ENCODE measurements around the gene FSD1L.

FSD1L gene

DNA sequence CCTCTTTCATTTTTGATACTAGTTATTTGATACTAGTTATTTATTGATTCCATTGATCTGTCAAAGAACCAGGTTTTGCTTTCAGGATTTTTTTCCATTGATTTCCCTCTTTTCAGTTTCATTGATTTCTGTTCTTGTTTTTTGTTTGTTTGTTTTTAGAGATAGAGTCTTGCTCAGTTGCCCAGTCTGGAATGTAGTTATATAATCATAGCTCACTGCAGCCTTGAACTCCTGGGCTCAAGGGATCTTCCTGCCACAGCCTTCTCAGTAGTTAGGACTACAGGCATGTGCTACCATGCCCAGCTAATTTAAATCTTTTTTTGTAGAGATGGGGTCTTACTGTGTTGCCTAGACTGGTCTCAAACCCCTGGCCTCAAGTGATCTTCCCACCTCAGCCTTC, 49.9 kb downstream of the FSD1L start:
- DNase-seq (ENCODE audit: low read depth): no peak
- H3K4me3 ChIP-seq (ENCODE audit: control insufficient read depth, low read depth, low read length): no peak overlapping the region
- TF ChIP-seq, protein P1, sequence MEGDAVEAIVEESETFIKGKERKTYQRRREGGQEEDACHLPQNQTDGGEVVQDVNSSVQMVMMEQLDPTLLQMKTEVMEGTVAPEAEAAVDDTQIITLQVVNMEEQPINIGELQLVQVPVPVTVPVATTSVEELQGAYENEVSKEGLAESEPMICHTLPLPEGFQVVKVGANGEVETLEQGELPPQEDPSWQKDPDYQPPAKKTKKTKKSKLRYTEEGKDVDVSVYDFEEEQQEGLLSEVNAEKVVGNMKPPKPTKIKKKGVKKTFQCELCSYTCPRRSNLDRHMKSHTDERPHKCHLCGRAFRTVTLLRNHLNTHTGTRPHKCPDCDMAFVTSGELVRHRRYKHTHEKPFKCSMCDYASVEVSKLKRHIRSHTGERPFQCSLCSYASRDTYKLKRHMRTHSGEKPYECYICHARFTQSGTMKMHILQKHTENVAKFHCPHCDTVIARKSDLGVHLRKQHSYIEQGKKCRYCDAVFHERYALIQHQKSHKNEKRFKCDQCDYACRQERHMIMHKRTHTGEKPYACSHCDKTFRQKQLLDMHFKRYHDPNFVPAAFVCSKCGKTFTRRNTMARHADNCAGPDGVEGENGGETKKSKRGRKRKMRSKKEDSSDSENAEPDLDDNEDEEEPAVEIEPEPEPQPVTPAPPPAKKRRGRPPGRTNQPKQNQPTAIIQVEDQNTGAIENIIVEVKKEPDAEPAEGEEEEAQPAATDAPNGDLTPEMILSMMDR (conservative IDR thresholded peaks at IDR 0.05; ENCODE audit: control insufficient read depth, insufficient read depth, low read depth, low read length): no peak

DNA sequence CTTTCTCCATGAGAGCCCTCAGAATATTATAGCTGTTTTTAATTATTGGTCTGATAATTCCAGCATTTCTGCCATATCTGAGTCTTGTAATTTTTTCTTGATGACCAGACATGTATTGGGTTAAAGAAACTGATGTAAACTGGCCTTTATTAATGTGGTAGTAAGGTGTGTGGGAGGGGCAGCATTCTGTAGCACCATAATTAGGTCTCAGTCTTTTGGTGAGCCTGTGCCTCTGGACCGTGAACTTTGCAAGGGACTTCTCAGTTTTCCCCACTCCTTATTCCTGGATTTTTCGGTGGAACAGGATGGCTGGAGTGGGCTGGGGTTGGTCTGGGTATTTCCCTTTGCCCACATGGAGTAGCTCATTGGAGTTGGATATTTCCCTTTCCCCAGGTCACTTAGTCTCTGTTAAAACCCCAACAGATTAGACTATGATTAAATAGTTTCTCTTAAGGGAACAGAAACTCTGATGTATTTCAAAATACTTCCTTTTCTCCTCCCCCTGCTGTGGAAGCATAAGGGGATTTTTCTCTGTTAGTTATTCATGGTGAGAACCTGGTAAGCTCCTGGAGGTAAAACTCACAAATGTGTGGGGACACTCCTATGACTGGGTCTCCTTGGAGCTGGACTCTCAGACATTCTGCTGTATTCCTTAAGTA, 52.4 kb downstream of the FSD1L start:
- TF ChIP-seq, protein P1 (conservative IDR thresholded peaks at IDR 0.05; ENCODE audit: control insufficient read depth, insufficient read depth, low read depth, low read length): no peak
- no peak overlapping the region for H3K4me3 ChIP-seq (ENCODE audit: control insufficient read depth, low read depth, low read length)
- no peak for DNase-seq (ENCODE audit: low read depth)

DNA sequence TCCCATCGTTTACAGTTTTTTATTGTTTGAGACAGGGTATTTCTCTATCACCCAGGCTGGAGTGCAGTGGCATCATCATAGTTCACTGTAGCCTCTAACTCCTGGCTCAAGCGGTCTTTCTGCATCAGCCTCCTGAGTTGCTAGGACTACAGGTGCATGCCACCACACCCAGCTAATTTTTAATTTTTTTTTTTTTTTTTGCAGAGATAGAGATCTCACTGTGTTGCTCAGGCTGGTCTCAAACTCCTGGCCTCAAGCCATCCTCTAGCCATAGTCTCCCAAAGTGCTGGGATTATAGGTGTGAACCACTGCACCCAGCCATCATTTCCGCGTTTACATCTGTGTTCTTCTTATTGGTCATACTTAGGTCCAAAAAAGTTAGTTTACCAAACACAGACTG, 53.6 kb downstream of the FSD1L start:
- H3K4me3 ChIP-seq (ENCODE audit: control insufficient read depth, low read depth, low read length): no peak overlapping the region
- TF ChIP-seq, protein P1 (conservative IDR thresholded peaks at IDR 0.05; ENCODE audit: control insufficient read depth, insufficient read depth, low read depth, low read length): no peak
- no peak for DNase-seq (ENCODE audit: low read depth)

DNA sequence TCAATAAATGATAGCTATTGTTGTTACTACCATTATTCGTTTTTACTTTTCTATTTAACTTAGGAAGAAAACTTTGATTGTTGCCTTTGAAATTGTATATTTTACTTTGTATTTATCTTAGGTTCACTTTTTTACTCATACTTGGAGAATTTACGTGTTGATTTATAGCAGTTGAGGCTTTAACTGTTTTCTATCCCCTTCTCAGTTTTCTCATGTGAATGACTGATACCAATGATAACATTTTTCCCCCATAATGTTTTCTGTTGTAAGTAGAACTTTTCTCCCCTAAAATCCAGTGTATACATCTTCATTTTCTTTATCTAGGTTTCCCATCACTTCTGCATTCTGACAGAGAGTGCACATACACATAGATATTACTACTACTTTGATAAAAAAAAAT, 54.4 kb downstream of the FSD1L start:
- H3K4me3 ChIP-seq (ENCODE audit: control insufficient read depth, low read depth, low read length): no peak overlapping the region
- peak; percentile 10 for DNase-seq (ENCODE audit: low read depth)
- TF ChIP-seq, protein P1 (conservative IDR thresholded peaks at IDR 0.05; ENCODE audit: control insufficient read depth, insufficient read depth, low read depth, low read length): no peak

DNA sequence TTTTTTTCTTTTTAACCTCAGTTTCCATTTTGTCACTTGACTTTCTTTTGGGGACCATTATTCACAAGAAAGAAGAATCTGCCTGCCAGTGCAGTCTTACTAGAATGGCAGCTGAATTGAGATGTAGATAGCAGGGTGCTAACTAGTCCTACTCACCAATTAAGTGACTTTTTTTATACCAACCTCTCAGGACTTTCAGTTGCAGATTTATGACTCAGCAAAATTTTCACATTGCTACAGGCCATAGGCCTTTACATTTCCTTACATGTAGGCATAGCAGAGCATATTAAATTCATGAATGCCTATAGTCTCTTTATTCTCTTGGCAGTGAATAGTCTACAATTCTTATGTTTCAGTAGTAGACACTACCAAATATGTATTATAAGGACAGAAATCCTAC, 56.0 kb downstream of the FSD1L start:
- DNase-seq (ENCODE audit: low read depth): peak; percentile 21
- no peak overlapping the region for H3K4me3 ChIP-seq (ENCODE audit: control insufficient read depth, low read depth, low read length)
- TF ChIP-seq, protein P1 (conservative IDR thresholded peaks at IDR 0.05; ENCODE audit: control insufficient read depth, insufficient read depth, low read depth, low read length): no peak

DNA sequence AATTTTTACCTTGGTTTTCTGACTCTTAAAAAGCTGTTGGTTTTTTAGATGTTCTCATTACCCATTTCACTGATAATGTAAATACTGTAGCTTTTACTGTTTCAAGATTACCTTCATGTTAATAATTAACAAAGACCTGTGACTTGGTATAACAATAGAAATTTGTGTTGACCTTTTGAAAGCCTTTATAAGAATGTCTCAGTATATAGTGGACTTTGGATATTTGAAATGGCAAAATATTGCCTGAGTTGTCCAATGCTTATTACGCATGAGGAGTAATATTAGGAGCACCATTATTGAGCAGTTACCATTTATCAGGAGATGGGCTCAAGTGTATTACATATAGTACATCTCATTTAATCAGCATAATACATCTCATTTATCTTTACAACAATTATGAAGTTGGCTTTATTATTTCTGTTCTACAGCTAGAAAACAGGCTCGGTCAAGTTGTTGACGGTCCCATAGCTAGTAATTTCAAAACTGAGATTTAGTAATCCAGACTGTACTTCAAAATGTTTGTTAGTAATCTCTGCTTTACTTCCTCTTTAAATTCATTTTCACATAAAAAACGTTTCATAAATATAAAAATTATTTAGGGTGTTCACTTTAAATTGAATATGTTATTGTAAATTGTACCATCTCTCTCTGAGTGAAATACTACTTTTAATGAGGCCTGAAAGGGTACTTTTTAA, 59.4 kb downstream of the FSD1L start:
- no peak overlapping the region for H3K4me3 ChIP-seq (ENCODE audit: control insufficient read depth, low read depth, low read length)
- TF ChIP-seq, protein P1 (conservative IDR thresholded peaks at IDR 0.05; ENCODE audit: control insufficient read depth, insufficient read depth, low read depth, low read length): no peak
- DNase-seq (ENCODE audit: low read depth): no peak
